IMR-90 (cell line): ENCODE results near the gene PIEZO1. TPM values are rescaled to one million over a fixed set of nuclear protein-coding genes. Genes with fewer than 3 reads are reported as not detected.

Experiments
- ATAC-seq: fragments of 200-7000 bp; cut with Tn5 transposase; 2 replicates; pipeline ENCODE4 v1.9.1; 2020; ENCODE audit warnings: low read depth, mild to moderate bottlenecking, moderate library complexity
- BruUV-seq: library from RNA; stranded (reverse); fragments of 400-500 nt; replicated peaks from 2 replicates; lab custom pipeline; 2021; lab: Mats Ljungman, UMichigan
- CTCF ChIA-PET: fragments of 300-600 bp; formaldehyde crosslinking; extraction: SDS; loops from one replicate; lab custom pipeline; 2021; ENCODE audit warnings: antibody characterized with exemption; lab: Yijun Ruan, JAX
- POLR2A ChIA-PET: fragments of 300-600 bp; sonication (Branson Sonifier 250); formaldehyde crosslinking; loops from one replicate; lab custom pipeline; 2022; ENCODE audit warnings: antibody characterized with exemption; ENCODE audit not compliant: unreplicated experiment; lab: Charles Lee
- DNase-seq: peaks from one replicate; pipeline ENCODE4 v3.0.0; 2013
- H2AFZ ChIP-seq: replicated peaks from 2 replicates; pipeline ENCODE3; 2013; ENCODE audit warnings: low read length, mild to moderate bottlenecking; ENCODE audit not compliant: poor library complexity
- H2AK5ac ChIP-seq: 2 replicates; pipeline ENCODE4 v1.6.1; 2013; ENCODE audit warnings: low read depth, low read length, inconsistent platforms
- H2AK9ac ChIP-seq: replicated peaks from 2 replicates; pipeline ENCODE3; 2013; ENCODE audit warnings: mild to moderate bottlenecking, low read depth, low read length, moderate library complexity; ENCODE audit not compliant: poor library complexity
- H2BK120ac ChIP-seq: 2 replicates; pipeline ENCODE4 v1.6.1; 2013; ENCODE audit warnings: low read depth, low read length, inconsistent platforms
- H2BK15ac ChIP-seq: 3 replicates; pipeline ENCODE4 v1.6.1; 2013; ENCODE audit warnings: low read depth, low read length, inconsistent platforms
- H2BK20ac ChIP-seq: 2 replicates; pipeline ENCODE4 v1.6.1; 2013; ENCODE audit warnings: low read depth, mild to moderate bottlenecking, inconsistent platforms, low read length, moderate library complexity
- H2BK5ac ChIP-seq: 2 replicates; pipeline ENCODE4 v1.6.1; 2013; ENCODE audit warnings: mild to moderate bottlenecking, low read depth, low read length, inconsistent platforms; ENCODE audit not compliant: poor library complexity, severe bottlenecking
- H3K14ac ChIP-seq: replicated peaks from 2 replicates; pipeline ENCODE4 v1.6.1; 2013; ENCODE audit warnings: low read depth, low read length, inconsistent platforms
- H3K18ac ChIP-seq: 2 replicates; pipeline ENCODE4 v1.6.1; 2013; ENCODE audit warnings: low read depth, low read length, control low read depth
- H3K23ac ChIP-seq: 2 replicates; pipeline ENCODE4 v1.6.1; 2013; ENCODE audit warnings: low read depth, low read length, inconsistent platforms
- H3K27ac ChIP-seq: 2 replicates; pipeline ENCODE4 v1.5.1; 2013; ENCODE audit warnings: mild to moderate bottlenecking, control low read depth, low read length; ENCODE audit not compliant: insufficient read depth
- H3K27me3 ChIP-seq: 2 replicates; pipeline ENCODE4 v1.6.1; 2013; ENCODE audit warnings: low read length; ENCODE audit not compliant: control insufficient read depth, insufficient read depth
- H3K36me3 ChIP-seq: 2 replicates; pipeline ENCODE4 v1.6.1; 2013; ENCODE audit warnings: low read length, mixed read lengths; ENCODE audit not compliant: control insufficient read depth, insufficient read depth
- H3K4ac ChIP-seq: 2 replicates; pipeline ENCODE4 v1.6.1; 2013; ENCODE audit warnings: low read depth, low read length, inconsistent platforms
- H3K4me1 ChIP-seq: 2 replicates; pipeline ENCODE4 v1.6.1; 2013; ENCODE audit warnings: low read length, mixed read lengths; ENCODE audit not compliant: control insufficient read depth, insufficient read depth
- H3K4me2 ChIP-seq: 2 replicates; pipeline ENCODE4 v1.6.1; 2013; ENCODE audit warnings: low read depth, mild to moderate bottlenecking, control low read depth, low read length, moderate library complexity
- H3K4me3 ChIP-seq: 2 replicates; pipeline ENCODE4 v1.5.1; 2013; ENCODE audit warnings: low read depth, mild to moderate bottlenecking, control low read depth, low read length, moderate library complexity; ENCODE audit not compliant: insufficient read depth
- H3K56ac ChIP-seq: 2 replicates; pipeline ENCODE4 v1.6.1; 2013; ENCODE audit warnings: low read length, inconsistent platforms; ENCODE audit not compliant: insufficient read depth; ENCODE audit errors: extremely low read depth
- H3K79me1 ChIP-seq, 2 experiments: 2 replicates each; pipeline ENCODE4 v1.6.1; 2013; ENCODE audit warnings: low read length in 2 of 2, inconsistent platforms in 1 of 2, low read depth in 1 of 2
- H3K9ac ChIP-seq: 2 replicates; pipeline ENCODE4 v1.6.1; 2013; ENCODE audit warnings: low read depth, low read length, control low read depth
- H3K9me1 ChIP-seq: 2 replicates; pipeline ENCODE4 v1.6.1; 2013; ENCODE audit warnings: low read length, inconsistent platforms; ENCODE audit not compliant: insufficient read depth
- H3K9me3 ChIP-seq: 2 replicates; pipeline ENCODE4 v1.6.1; 2013; ENCODE audit warnings: low read length; ENCODE audit not compliant: control insufficient read depth, insufficient read depth
- H4K20me1 ChIP-seq: 2 replicates; pipeline ENCODE4 v1.6.1; 2013; ENCODE audit warnings: low read length, inconsistent platforms; ENCODE audit not compliant: insufficient read depth
- H4K5ac ChIP-seq: 2 replicates; pipeline ENCODE4 v1.6.1; 2013; ENCODE audit warnings: mild to moderate bottlenecking, low read depth, low read length, control low read depth
- H4K8ac ChIP-seq, 2 experiments: 2 replicates each; pipeline ENCODE4 v1.6.1; 2013; ENCODE audit warnings: low read depth in 2 of 2, low read length in 2 of 2, control low read depth in 1 of 2, inconsistent platforms in 1 of 2
- H4K91ac ChIP-seq: 2 replicates; pipeline ENCODE4 v1.6.1; 2013; ENCODE audit warnings: low read depth, low read length, inconsistent platforms; ENCODE audit not compliant: insufficient read depth
- BHLHE40 ChIP-seq: fragments of 150-350 bp; IDR thresholded peaks from 2 replicates; pipeline ENCODE4 v1.6.1; 2016; ENCODE audit warnings: mild to moderate bottlenecking, low read depth, low read length
- CEBPB ChIP-seq: IDR thresholded peaks from 2 replicates; pipeline ENCODE4 v1.6.1; 2012; ENCODE audit warnings: low read depth, low read length, improper control_type of control experiment
- CHD1 ChIP-seq: IDR thresholded peaks from 2 replicates; pipeline ENCODE4 v1.6.1; 2012; ENCODE audit warnings: low read depth, low read length, improper control_type of control experiment
- FOS ChIP-seq: fragments of 150-350 bp; IDR thresholded peaks from 2 replicates; pipeline ENCODE4 v1.6.1; 2016; ENCODE audit warnings: low read depth, low read length
- MAFK ChIP-seq: IDR thresholded peaks from 2 replicates; pipeline ENCODE4 v1.6.1; 2012; ENCODE audit warnings: low read depth, low read length, improper control_type of control experiment
- MXI1 ChIP-seq: IDR thresholded peaks from 2 replicates; pipeline ENCODE4 v1.6.1; 2012; ENCODE audit warnings: low read depth, mild to moderate bottlenecking, low read length, moderate library complexity, borderline replicate concordance
- NFE2L2 ChIP-seq: fragments of 150-350 bp; IDR thresholded peaks from 2 replicates; pipeline ENCODE4 v1.6.1; 2016; ENCODE audit warnings: low read depth, mild to moderate bottlenecking, low read length
- POLR2A ChIP-seq: IDR thresholded peaks from 2 replicates; pipeline ENCODE4 v1.6.1; 2012; ENCODE audit warnings: mild to moderate bottlenecking, low read depth, low read length
- RCOR1 ChIP-seq: IDR thresholded peaks from 2 replicates; pipeline ENCODE4 v1.6.1; 2012; ENCODE audit warnings: mild to moderate bottlenecking, low read length, improper control_type of control experiment; ENCODE audit not compliant: insufficient replicate concordance
- RFX5 ChIP-seq: IDR thresholded peaks from 2 replicates; pipeline ENCODE4 v1.8.0; 2012; ENCODE audit warnings: low read depth, mild to moderate bottlenecking, low read length, moderate library complexity
- SMC3 ChIP-seq: fragments of 150-350 bp; IDR thresholded peaks from 2 replicates; pipeline ENCODE4 v1.6.1; 2016; ENCODE audit warnings: low read depth, mild to moderate bottlenecking, antibody characterized with exemption, low read length, moderate library complexity
- WGBS, 2 experiments: methylation state at CpG; one replicate each; pipeline versions ENCODE4 v1.1.5 to v1.1.7; 2013; ENCODE audit warnings: missing lambda C conversion rate in 2 of 2; ENCODE audit not compliant: insufficient read length in 1 of 2; ENCODE audit errors: extremely low coverage in 2 of 2; 5-methylcytosine and 5-hydroxymethylcytosine counted together
- dilution Hi-C: fragments of 300-500 bp; cut with HindIII; formaldehyde crosslinking; loops from one replicate; pipeline ENCODE4 v1.14.3; 2018; ENCODE audit warnings: low sequenced_read_pairs; ENCODE audit not compliant: unreplicated experiment
- in situ Hi-C: fragments of 300-500 bp; cut with MboI; formaldehyde crosslinking; loops from 3 replicates; pipeline ENCODE4 v1.14.3; 2019; ENCODE audit warnings: low sequenced_read_pairs, inconsistent platforms, mixed read lengths
- intact Hi-C: fragments of 100-400 bp; cut with micrococcal nuclease; formaldehyde crosslinking; loops from 2 replicates; pipeline ENCODE4 v1.10.0; 2022
- polyA plus RNA-seq, 3 experiments: library from polyadenylated mRNA; depleted of rRNA; stranded (reverse); fragments of >200 nt; gene quantifications; 2 replicates each; pipeline ENCODE4 v1.2.3, GENCODE V29; 2012; ENCODE audit warnings: low replicate concordance in 1 of 3
- total RNA-seq: library from RNA; depleted of rRNA; stranded (reverse); fragments of >200 nt; gene quantifications from 2 replicates; pipeline ENCODE4 v1.2.3, GENCODE V29; 2012
- TF ChIP-seq, protein P1 (sequence below): fragments of 150-350 bp; IDR thresholded peaks from 2 replicates; pipeline ENCODE4 v1.6.1; 2017; ENCODE audit warnings: mild to moderate bottlenecking, antibody characterized with exemption, low read length, low read depth
- TF ChIP-seq, protein P2 (sequence below): conservative IDR thresholded peaks from 2 replicates; pipeline ENCODE4 v1.5.1; 2012; ENCODE audit warnings: mild to moderate bottlenecking, low read depth, low read length, improper control_type of control experiment

The PIEZO1 gene
- total and polyA plus RNA-seq, 2 of the 4 experiments (the other 2 are of a cell fraction) = 36.2 to 372 TPM

DNA sequence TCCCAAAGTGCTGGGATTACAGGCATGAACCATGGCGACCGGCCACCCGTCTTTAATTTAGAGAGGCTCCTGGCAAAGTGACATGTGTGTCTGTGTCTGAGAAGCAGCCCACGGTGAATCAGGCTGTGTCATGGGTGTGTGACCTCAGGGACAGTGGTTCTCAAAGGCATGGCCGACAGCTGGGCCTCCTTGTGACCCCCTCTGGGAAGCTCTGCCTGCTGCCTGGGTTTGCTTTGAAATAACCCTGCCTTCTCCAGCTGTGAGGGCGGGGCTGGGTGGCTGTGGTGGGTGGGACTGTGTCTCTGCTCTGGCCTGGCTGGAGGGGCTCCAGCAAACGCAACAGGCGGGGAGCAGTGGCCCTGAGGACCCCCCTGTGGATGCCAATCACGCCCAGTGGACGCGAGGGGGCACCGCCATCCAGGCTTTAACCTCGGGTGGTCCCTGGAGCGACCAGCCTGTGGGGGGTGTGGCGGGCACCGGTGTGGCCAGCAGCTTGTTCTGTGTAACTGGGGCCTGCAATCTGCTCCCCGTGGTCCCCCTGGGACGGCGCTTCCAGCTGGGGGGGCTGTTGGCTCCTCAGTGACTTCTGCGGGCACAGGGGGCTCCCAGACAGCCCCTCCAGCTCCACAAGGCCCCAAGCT is 35.5 kb upstream of the PIEZO1 start:
- peaks cover 12% of the 10 kb centered on the region for H3K4me1 ChIP-seq
- no peak overlapping the region for H2AK9ac ChIP-seq
- H4K5ac ChIP-seq = no peak overlapping the region
- no peak overlapping the region for H2BK15ac ChIP-seq
- no peak overlapping the region for H4K91ac ChIP-seq
- H3K36me3 ChIP-seq = peaks cover 17% of the 10 kb centered on the region; the same call in 1 of the 2 replicates
- no peak overlapping the region for H2BK5ac ChIP-seq
- H3K79me1 ChIP-seq = no peaks in the 10 kb centered on the region
- H3K9ac ChIP-seq = no peak overlapping the region
- DNase-seq (no peak), ATAC-seq (no peak)
- no peak overlapping the region for H3K23ac ChIP-seq
- peaks cover 5% of the 10 kb centered on the region for H3K9me1 ChIP-seq
- no peak for TF ChIP-seq POLR2A
- no peak for TF ChIP-seq RCOR1
- TF ChIP-seq, protein P1, sequence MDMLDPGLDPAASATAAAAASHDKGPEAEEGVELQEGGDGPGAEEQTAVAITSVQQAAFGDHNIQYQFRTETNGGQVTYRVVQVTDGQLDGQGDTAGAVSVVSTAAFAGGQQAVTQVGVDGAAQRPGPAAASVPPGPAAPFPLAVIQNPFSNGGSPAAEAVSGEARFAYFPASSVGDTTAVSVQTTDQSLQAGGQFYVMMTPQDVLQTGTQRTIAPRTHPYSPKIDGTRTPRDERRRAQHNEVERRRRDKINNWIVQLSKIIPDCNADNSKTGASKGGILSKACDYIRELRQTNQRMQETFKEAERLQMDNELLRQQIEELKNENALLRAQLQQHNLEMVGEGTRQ = no peak
- no peak for TF ChIP-seq MAFK
- TF ChIP-seq SMC3 = no peak
- TF ChIP-seq NFE2L2 = no peak
- no peak for TF ChIP-seq MXI1
- no peak for TF ChIP-seq CEBPB
- no peak for TF ChIP-seq FOS
- TF ChIP-seq CHD1 = no peak
- no peak for TF ChIP-seq RFX5
- TF ChIP-seq, protein P2, sequence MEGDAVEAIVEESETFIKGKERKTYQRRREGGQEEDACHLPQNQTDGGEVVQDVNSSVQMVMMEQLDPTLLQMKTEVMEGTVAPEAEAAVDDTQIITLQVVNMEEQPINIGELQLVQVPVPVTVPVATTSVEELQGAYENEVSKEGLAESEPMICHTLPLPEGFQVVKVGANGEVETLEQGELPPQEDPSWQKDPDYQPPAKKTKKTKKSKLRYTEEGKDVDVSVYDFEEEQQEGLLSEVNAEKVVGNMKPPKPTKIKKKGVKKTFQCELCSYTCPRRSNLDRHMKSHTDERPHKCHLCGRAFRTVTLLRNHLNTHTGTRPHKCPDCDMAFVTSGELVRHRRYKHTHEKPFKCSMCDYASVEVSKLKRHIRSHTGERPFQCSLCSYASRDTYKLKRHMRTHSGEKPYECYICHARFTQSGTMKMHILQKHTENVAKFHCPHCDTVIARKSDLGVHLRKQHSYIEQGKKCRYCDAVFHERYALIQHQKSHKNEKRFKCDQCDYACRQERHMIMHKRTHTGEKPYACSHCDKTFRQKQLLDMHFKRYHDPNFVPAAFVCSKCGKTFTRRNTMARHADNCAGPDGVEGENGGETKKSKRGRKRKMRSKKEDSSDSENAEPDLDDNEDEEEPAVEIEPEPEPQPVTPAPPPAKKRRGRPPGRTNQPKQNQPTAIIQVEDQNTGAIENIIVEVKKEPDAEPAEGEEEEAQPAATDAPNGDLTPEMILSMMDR = no peak
- no peak for TF ChIP-seq BHLHE40
- in situ Hi-C loops (no loop called here), dilution Hi-C loops (no loop called here), intact Hi-C loops (no loop called here)
- no peak overlapping the region for H3K18ac ChIP-seq
- H2BK20ac ChIP-seq = no peak overlapping the region
- no peak overlapping the region for H3K56ac ChIP-seq
- H2BK120ac ChIP-seq = no peak overlapping the region
- POLR2A ChIA-PET = no interaction called here
- no peak overlapping the region for H3K27ac ChIP-seq
- 66% methylated on average over 3 of the region's 20 CpGs; no CpG with 5 or more reads in 1 of the 2 experiments for WGBS, 2 experiments
- CTCF ChIA-PET = no interaction called here
- H3K4ac ChIP-seq = no peak overlapping the region
- no peaks in the 10 kb centered on the region for H3K9me3 ChIP-seq
- H4K8ac ChIP-seq = no peak overlapping the region
- H3K14ac ChIP-seq = no peak overlapping the region
- H3K4me2 ChIP-seq = no peak overlapping the region
- no TSS peak for BruUV-seq
- no peaks in the 10 kb centered on the region for H3K27me3 ChIP-seq
- no peak overlapping the region for H2AK5ac ChIP-seq
- H2AFZ ChIP-seq = no peak overlapping the region
- no peak overlapping the region for H3K4me3 ChIP-seq
- no peaks in the 10 kb centered on the region for H4K20me1 ChIP-seq
